CD14-positive monocyte (primary cell): ENCODE measurements around the gene ANKRD12. TPM values are rescaled to one million over a fixed set of nuclear protein-coding genes. Genes with fewer than 3 reads are reported as not detected.

Source experiments
- DNase-seq, 3 donors: peaks; one replicate each; pipeline ENCODE4 v3.0.0-alpha.2; 2011 to 2022
- H2AFZ ChIP-seq: 2 replicates; pipeline ENCODE4 v1.6.0; 2012; ENCODE audit warnings: mild to moderate bottlenecking, low read depth, low read length, inconsistent platforms; ENCODE audit not compliant: insufficient read depth, poor library complexity, severe bottlenecking
- H3K27ac ChIP-seq, 2 donors: 1 replicate in 1 of 2; 2 replicates in 1 of 2; pipeline ENCODE4 v1.5.1; 2012 to 2013; ENCODE audit warnings: low read length in 2 of 2, control low read depth in 1 of 2, inconsistent platforms in 1 of 2, low read depth in 1 of 2, mild to moderate bottlenecking in 1 of 2
- H3K27me3 ChIP-seq, 2 donors: one replicate each; pipeline versions ENCODE4 v1.6.0 to v1.6.1; 2011 to 2013; ENCODE audit warnings: low read length in 2 of 2; ENCODE audit not compliant: control insufficient read depth in 2 of 2, insufficient read depth in 2 of 2
- H3K36me3 ChIP-seq, 2 donors: replicated peaks in 1 of 2; 1 replicate in 1 of 2; 2 replicates in 1 of 2; pipeline versions ENCODE4 v1.5.1 to v1.6.1; 2012 to 2013; ENCODE audit warnings: low read length in 2 of 2, control low read depth in 1 of 2, inconsistent platforms in 1 of 2, mild to moderate bottlenecking in 1 of 2; ENCODE audit not compliant: insufficient read depth in 2 of 2, control insufficient read depth in 1 of 2
- H3K4me1 ChIP-seq, 2 donors: 1 replicate in 1 of 2; 2 replicates in 1 of 2; pipeline versions ENCODE4 v1.5.1 to v1.6.1; 2012 to 2013; ENCODE audit warnings: low read length in 2 of 2, control low read depth in 1 of 2, inconsistent platforms in 1 of 2, mild to moderate bottlenecking in 1 of 2, moderate library complexity in 1 of 2; ENCODE audit not compliant: insufficient read depth in 2 of 2, control insufficient read depth in 1 of 2
- H3K4me2 ChIP-seq: replicated peaks from 2 replicates; pipeline ENCODE3; 2012; ENCODE audit warnings: low read length, moderate library complexity, mild to moderate bottlenecking; ENCODE audit not compliant: poor library complexity, severe bottlenecking; ENCODE audit errors: extremely low read depth
- H3K4me3 ChIP-seq, 3 experiments: fragments of 200-600 bp in 1 of 3; sonication (generic) in 1 of 3; replicated peaks in 1 of 3; 1 replicate in 2 of 3; 2 replicates in 1 of 3; pipeline ENCODE4 v1.5.1; 2011 to 2013; ENCODE audit warnings: low read length in 3 of 3, mild to moderate bottlenecking in 3 of 3, control low read depth in 2 of 3, low read depth in 2 of 3, inconsistent platforms in 1 of 3, moderate library complexity in 1 of 3
- H3K79me2 ChIP-seq: 2 replicates; pipeline ENCODE4 v1.6.0; 2012; ENCODE audit warnings: mild to moderate bottlenecking, control low read depth, inconsistent platforms, low read length, moderate library complexity; ENCODE audit not compliant: insufficient read depth
- H3K9ac ChIP-seq: 2 replicates; pipeline ENCODE4 v1.6.0; 2017; ENCODE audit warnings: low read length, mild to moderate bottlenecking; ENCODE audit not compliant: insufficient read depth, poor library complexity, severe bottlenecking
- H3K9me3 ChIP-seq, 2 donors: replicated peaks in 1 of 2; 1 replicate in 1 of 2; 2 replicates in 1 of 2; pipeline versions ENCODE4 v1.5.1 to v1.6.1; 2012 to 2013; ENCODE audit warnings: low read length in 2 of 2, control low read depth in 1 of 2; ENCODE audit not compliant: control insufficient read depth in 1 of 2, insufficient read depth in 1 of 2
- H4K20me1 ChIP-seq: 2 replicates; pipeline ENCODE4 v1.6.0; 2012; ENCODE audit warnings: mild to moderate bottlenecking, low read length, control low read depth, moderate library complexity; ENCODE audit not compliant: insufficient read depth
- H3K27ac Mint-ChIP-seq, 7 donors: one replicate each; pipeline ENCODE4 v1.8.0; 2020; ENCODE audit warnings: mild to moderate bottlenecking in 7 of 7, mixed read lengths in 7 of 7, moderate library complexity in 6 of 7, inconsistent platforms in 2 of 7
- H3K27me3 Mint-ChIP-seq, 3 donors: one replicate each; pipeline ENCODE4 v1.8.0; 2021 to 2022; ENCODE audit warnings: low read depth in 3 of 3, mild to moderate bottlenecking in 3 of 3, mixed read lengths in 3 of 3, moderate library complexity in 3 of 3, inconsistent platforms in 1 of 3
- H3K36me3 Mint-ChIP-seq, 2 donors: one replicate each; pipeline ENCODE4 v1.8.0; 2020; ENCODE audit warnings: mixed read lengths in 2 of 2, inconsistent platforms in 1 of 2, mild to moderate bottlenecking in 1 of 2
- H3K4me1 Mint-ChIP-seq: one replicate; pipeline ENCODE4 v1.8.0; 2020; ENCODE audit warnings: mild to moderate bottlenecking, mixed read lengths
- H3K4me3 Mint-ChIP-seq, 2 donors: one replicate each; pipeline ENCODE4 v1.8.0; 2020; ENCODE audit warnings: mild to moderate bottlenecking in 2 of 2, mixed read lengths in 2 of 2, moderate library complexity in 1 of 2
- H3K9me3 Mint-ChIP-seq, 7 donors: one replicate each; pipeline ENCODE4 v1.8.0; 2020 to 2022; ENCODE audit warnings: mixed read lengths in 7 of 7, mild to moderate bottlenecking in 6 of 7, moderate library complexity in 6 of 7, inconsistent platforms in 2 of 7
- WGBS: methylation state at CpG from one replicate; pipeline ENCODE4 v1.1.5; 2013; ENCODE audit warnings: missing lambda C conversion rate; ENCODE audit not compliant: insufficient coverage; 5-methylcytosine and 5-hydroxymethylcytosine counted together
- intact Hi-C, 2 donors: fragments of 100-400 bp; cut with micrococcal nuclease; formaldehyde crosslinking; loops; one replicate each; pipeline versions ENCODE4 v1.15.0 to v1.15.1; 2023
- polyA plus RNA-seq, 3 donors: library from polyadenylated mRNA; depleted of rRNA in 1 of 3; unstranded in 2 of 3; stranded (reverse) in 1 of 3; fragments of 300-500 nt in 2 of 3; fragments of >200 nt in 1 of 3; fragmentation: Illumina TruSeq in 2 of 3; gene quantifications; 1 replicate in 2 of 3; 2 replicates in 1 of 3; pipeline ENCODE4 v1.2.3, GENCODE V29; 2012 to 2021
- TF ChIP-seq, protein P1 (sequence below): fragments of 200-600 bp; IDR thresholded peaks from one replicate; pipeline ENCODE4 v1.8.0; 2022; ENCODE audit warnings: antibody characterized with exemption, mild to moderate bottlenecking

ANKRD12 gene
- polyA plus RNA-seq, 3 donors: 9.3 to 15.5 (median 15.4) TPM

DNA sequence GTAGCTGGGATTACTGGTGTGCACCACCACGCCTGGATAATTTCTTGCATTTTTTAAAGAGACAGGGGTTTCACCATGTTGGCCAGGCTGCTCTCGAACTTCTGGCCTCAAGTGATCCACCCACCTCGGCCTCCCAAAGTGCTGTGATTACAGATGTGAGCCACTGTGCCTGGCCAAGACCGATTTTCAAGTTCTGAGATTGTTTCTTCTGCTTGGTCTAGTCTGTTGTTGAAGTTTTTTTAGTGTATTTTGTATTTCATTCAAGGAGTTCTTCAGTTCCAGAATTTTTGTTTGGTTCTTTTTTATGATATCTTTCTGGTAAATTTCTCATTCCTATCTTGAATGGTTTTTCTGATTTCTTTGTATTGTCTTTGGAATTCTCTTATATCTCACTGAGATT, 96.4 kb downstream of the ANKRD12 start:
- peaks cover 43 to 87% of the 10 kb centered on the region in 2 donors for H3K36me3 ChIP-seq
- TF ChIP-seq, protein P1, sequence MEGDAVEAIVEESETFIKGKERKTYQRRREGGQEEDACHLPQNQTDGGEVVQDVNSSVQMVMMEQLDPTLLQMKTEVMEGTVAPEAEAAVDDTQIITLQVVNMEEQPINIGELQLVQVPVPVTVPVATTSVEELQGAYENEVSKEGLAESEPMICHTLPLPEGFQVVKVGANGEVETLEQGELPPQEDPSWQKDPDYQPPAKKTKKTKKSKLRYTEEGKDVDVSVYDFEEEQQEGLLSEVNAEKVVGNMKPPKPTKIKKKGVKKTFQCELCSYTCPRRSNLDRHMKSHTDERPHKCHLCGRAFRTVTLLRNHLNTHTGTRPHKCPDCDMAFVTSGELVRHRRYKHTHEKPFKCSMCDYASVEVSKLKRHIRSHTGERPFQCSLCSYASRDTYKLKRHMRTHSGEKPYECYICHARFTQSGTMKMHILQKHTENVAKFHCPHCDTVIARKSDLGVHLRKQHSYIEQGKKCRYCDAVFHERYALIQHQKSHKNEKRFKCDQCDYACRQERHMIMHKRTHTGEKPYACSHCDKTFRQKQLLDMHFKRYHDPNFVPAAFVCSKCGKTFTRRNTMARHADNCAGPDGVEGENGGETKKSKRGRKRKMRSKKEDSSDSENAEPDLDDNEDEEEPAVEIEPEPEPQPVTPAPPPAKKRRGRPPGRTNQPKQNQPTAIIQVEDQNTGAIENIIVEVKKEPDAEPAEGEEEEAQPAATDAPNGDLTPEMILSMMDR: no peak
- peaks cover 10 to 20% of the 10 kb centered on the region in 2 donors for H3K9me3 ChIP-seq
- H3K9ac ChIP-seq: no peak overlapping the region
- H3K4me3 Mint-ChIP-seq: no peak overlapping the region
- peaks cover 77 to 86% of the 10 kb centered on the region in 2 donors for H3K36me3 Mint-ChIP-seq
- intact Hi-C loops: no loop called here
- H3K4me3 ChIP-seq: no peak overlapping the region
- no peaks in the 10 kb centered on the region for H3K27me3 ChIP-seq
- H3K27ac ChIP-seq: no peak overlapping the region
- no peak overlapping the region for H3K4me2 ChIP-seq
- peaks cover 53% of the 10 kb centered on the region for H3K79me2 ChIP-seq
- peaks cover 56% of the 10 kb centered on the region for H4K20me1 ChIP-seq
- DNase-seq: no peak
- no peaks in the 10 kb centered on the region for H3K27me3 Mint-ChIP-seq
- H3K4me1 Mint-ChIP-seq: peaks cover 9% of the 10 kb centered on the region
- H3K9me3 Mint-ChIP-seq: peaks cover 18 to 27% (median 23%) of the 10 kb centered on the region in 7 donors
- H2AFZ ChIP-seq: no peak overlapping the region
- 100% methylated on average over 3 of the region's 4 CpGs for WGBS
- peaks cover 4 to 6% of the 10 kb centered on the region in 2 donors for H3K4me1 ChIP-seq
- H3K27ac Mint-ChIP-seq: no peak overlapping the region

DNA sequence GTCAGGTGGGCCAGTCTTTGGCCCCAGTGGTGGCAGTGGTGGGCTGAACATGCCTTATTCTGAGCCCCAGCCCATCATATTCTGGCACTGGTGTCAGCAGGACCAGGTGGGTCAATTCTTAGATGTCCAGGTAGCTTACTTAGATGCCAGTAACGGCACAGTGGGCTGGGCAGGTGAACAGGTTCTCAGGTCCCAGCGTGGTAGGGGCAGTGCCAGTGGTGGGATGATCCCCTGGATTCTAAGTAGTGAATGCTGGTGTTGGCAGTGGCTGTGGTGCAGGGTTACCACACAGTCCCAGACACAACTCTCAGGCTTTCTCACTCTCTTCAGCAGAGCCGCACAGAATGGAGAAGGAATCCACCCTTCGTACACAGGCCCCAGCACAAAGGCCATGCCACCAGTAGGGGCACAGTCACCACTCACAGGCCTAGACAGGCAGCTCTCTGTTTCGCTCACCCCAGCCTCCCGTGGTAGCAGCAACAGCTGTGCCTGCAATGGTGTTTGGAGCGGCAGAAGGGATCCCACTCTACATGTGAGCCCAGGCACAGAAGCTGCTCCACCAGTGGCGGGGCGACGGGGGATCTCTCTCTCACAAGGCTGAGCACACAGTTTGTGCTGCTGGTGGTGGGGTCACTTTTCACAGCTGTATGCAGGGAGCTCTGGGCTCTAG, 97.3 kb downstream of the ANKRD12 start:
- no peaks in the 10 kb centered on the region for H3K27me3 Mint-ChIP-seq
- TF ChIP-seq, protein P1: no peak
- no peak overlapping the region for H3K4me3 Mint-ChIP-seq
- Histone ChIP-seq H3K9ac (no peak overlapping the region), H3K27ac (no peak overlapping the region), H3K4me2 (no peak overlapping the region), H3K9me3 (peaks cover 10 to 20% of the 10 kb centered on the region in 2 donors), H3K4me1 (peaks cover 9 to 11% of the 10 kb centered on the region in 2 donors), H3K36me3 (peaks cover 40 to 85% of the 10 kb centered on the region in 2 donors), H4K20me1 (peaks cover 54% of the 10 kb centered on the region), H3K27me3 (no peaks in the 10 kb centered on the region), H3K79me2 (peaks cover 45% of the 10 kb centered on the region), H3K4me3 (no peak overlapping the region), H2AFZ (no peak overlapping the region)
- WGBS: 95% methylated on average over 8 of the region's 10 CpGs
- no peak for DNase-seq
- intact Hi-C loops: no loop called here
- peaks cover 16% of the 10 kb centered on the region for H3K4me1 Mint-ChIP-seq
- H3K9me3 Mint-ChIP-seq: peaks cover 18 to 27% (median 23%) of the 10 kb centered on the region in 7 donors
- peaks cover 72 to 82% of the 10 kb centered on the region in 2 donors for H3K36me3 Mint-ChIP-seq
- H3K27ac Mint-ChIP-seq: peak overlapping the region in 2 of 7 donors; percentile 16 to 67
